Activated B cell treated with CpG ODN at 0.5 μM for 24 hours (primary cell): ENCODE data around the gene DDRGK1. TPM values are rescaled to one million over a fixed set of nuclear protein-coding genes. Genes with fewer than 3 reads are reported as not detected.

Experiments
- ATAC-seq: fragments of 200-7000 bp; cut with Tn5 transposase; one replicate; pipeline ENCODE4 v1.10.0; 2021; ENCODE audit warnings: low read depth, mild to moderate bottlenecking, moderate library complexity
- CTCF ChIA-PET: fragments of 350-600 bp; sonication (Branson Sonifier 250); formaldehyde crosslinking; loops from one replicate; lab custom pipeline; 2021; ENCODE audit warnings: antibody characterized with exemption; lab: Charles Lee
- POLR2A ChIA-PET: fragments of 350-600 bp; sonication (Branson Sonifier 250); formaldehyde crosslinking; loops from one replicate; lab custom pipeline; 2021; ENCODE audit warnings: antibody characterized with exemption; lab: Charles Lee
- DNase-seq: peaks from one replicate; pipeline ENCODE4 v3.0.0; 2022
- H3K27ac Mint-ChIP-seq: one replicate; pipeline ENCODE4 v1.8.0; 2020; ENCODE audit warnings: mixed read lengths
- H3K27me3 Mint-ChIP-seq: one replicate; pipeline ENCODE4 v1.8.0; 2021; ENCODE audit warnings: mixed read lengths
- H3K36me3 Mint-ChIP-seq: one replicate; pipeline ENCODE4 v1.8.0; 2021; ENCODE audit warnings: low read depth, mixed read lengths
- H3K4me1 Mint-ChIP-seq: one replicate; pipeline ENCODE4 v1.8.0; 2021; ENCODE audit warnings: mixed read lengths
- H3K4me3 Mint-ChIP-seq: one replicate; pipeline ENCODE4 v1.8.0; 2020; ENCODE audit warnings: mild to moderate bottlenecking, mixed read lengths
- H3K9me3 Mint-ChIP-seq: one replicate; pipeline ENCODE4 v1.8.0; 2020; ENCODE audit warnings: mixed read lengths
- CTCF ChIP-seq: fragments of 200-600 bp; IDR thresholded peaks from one replicate; pipeline ENCODE4 v1.8.0; 2022; ENCODE audit warnings: antibody characterized with exemption, mild to moderate bottlenecking
- intact Hi-C: fragments of 100-400 bp; cut with micrococcal nuclease; formaldehyde crosslinking; loops from one replicate; pipeline ENCODE4 v1.15.1; 2024
- total RNA-seq: library from RNA; stranded (reverse); gene quantifications from 2 replicates; pipeline ENCODE4 v1.2.3, GENCODE V29; 2022

Gene DDRGK1
- total RNA-seq, 1 donor from 2014 or later: 46.1 TPM

GRCh38 chr20:3175270-3175669 is 29.2 kb downstream of the DDRGK1 start:
- peaks cover 19% of the 10 kb centered on the region for H3K27me3 Mint-ChIP-seq
- peaks cover 16% of the 10 kb centered on the region for H3K4me1 Mint-ChIP-seq
- CTCF ChIA-PET: no interaction called here
- TF ChIP-seq CTCF: no peak
- POLR2A ChIA-PET: no interaction called here
- H3K4me3 Mint-ChIP-seq: no peak overlapping the region
- no peak for DNase-seq
- no peak for ATAC-seq
- H3K9me3 Mint-ChIP-seq: no peaks in the 10 kb centered on the region
- peaks cover 2% of the 10 kb centered on the region for H3K36me3 Mint-ChIP-seq
- no peak overlapping the region for H3K27ac Mint-ChIP-seq
- intact Hi-C loops: loop anchor here (10.0 kb wide), 1 partner anchor 230 kb away; the partner anchor contains the start of gene DNAAF9

- DNase-seq (no peak), ATAC-seq (no peak)
- Mint-ChIP-seq H3K36me3 (peaks cover 2% of the 10 kb centered on the region), H3K27me3 (peaks cover 24% of the 10 kb centered on the region), H3K4me1 (peaks cover 16% of the 10 kb centered on the region), H3K4me3 (peak overlapping the region; percentile 82), H3K27ac (no peak overlapping the region), H3K9me3 (no peaks in the 10 kb centered on the region)
- CTCF ChIA-PET: no interaction called here
- POLR2A ChIA-PET: no interaction called here
- intact Hi-C loops: loop anchor here (10.0 kb wide), 1 partner anchor 230 kb away; the partner anchor contains the start of gene DNAAF9
- TF ChIP-seq CTCF: no peak
These were observed 29.8 kb downstream of the DDRGK1 start for GRCh38 chr20:3174442-3175261.

GRCh38 chr20:3173610-3174441 is 30.7 kb downstream of the DDRGK1 start:
- DNase-seq (peak; percentile 93), ATAC-seq (peak; percentile 32)
- TF ChIP-seq CTCF: no peak
- intact Hi-C loops: loop anchor here (1.0 to 10.0 kb wide), 4 partner anchors 15 to 301 kb away; partner anchors contain the start of genes DDRGK1, DNAAF9, FASTKD5 and PTPRA
- peaks cover 2% of the 10 kb centered on the region for H3K36me3 Mint-ChIP-seq
- no peak overlapping the region for H3K27ac Mint-ChIP-seq
- CTCF ChIA-PET: no interaction called here
- H3K27me3 Mint-ChIP-seq: peaks cover 30% of the 10 kb centered on the region
- H3K9me3 Mint-ChIP-seq: no peaks in the 10 kb centered on the region
- peak overlapping the region; percentile 82 for H3K4me3 Mint-ChIP-seq
- peaks cover 16% of the 10 kb centered on the region for H3K4me1 Mint-ChIP-seq
- POLR2A ChIA-PET: no interaction called here

- no peak for TF ChIP-seq CTCF
- H3K27ac Mint-ChIP-seq: no peak within 1 kb of the TSS
- DNase-seq: peak; percentile 73
- H3K36me3 Mint-ChIP-seq: peaks cover 2% of the 10 kb centered on the region
- H3K9me3 Mint-ChIP-seq: no peaks in the 10 kb centered on the region
- ChIA-PET POLR2A (interaction anchor here (0.7 kb wide), 2 partner anchors 1048 to 1373 kb away, joined by 4 to 6 read pairs; no protein-coding TSS in a partner anchor), CTCF (no interaction called here)
- intact Hi-C loops: loop anchor here (1.0 to 10.0 kb wide), 4 partner anchors 14 to 300 kb away; partner anchors contain the start of genes DDRGK1, DNAAF9, FASTKD5 and PTPRA
- peak; percentile 93 for ATAC-seq
- H3K4me3 Mint-ChIP-seq: peak within 1 kb of the TSS; percentile 82
- H3K27me3 Mint-ChIP-seq: peaks cover 35% of the 10 kb centered on the region
- peaks cover 21% of the 10 kb centered on the region for H3K4me1 Mint-ChIP-seq
These were observed 31.4 kb downstream of the DDRGK1 start, which contains the start of gene LZTS3 for GRCh38 chr20:3172933-3173609. LZTS3 (minus strand) TSS chr20:3173549; CDS start chr20:3167163, 6,386 bp downstream.
